Karpas-422 (cell line): ENCODE measurements around the gene NGEF. TPM values are rescaled to one million over a fixed set of nuclear protein-coding genes. Genes with fewer than 3 reads are reported as not detected.
"Not testable (repeated sequence)": the region's sequence is repeated elsewhere in the genome, so short reads cannot be mapped to it uniquely, and the experiment has no call there.

Experiments used
- DNase-seq: peaks from one replicate; pipeline ENCODE4 v3.0.0-alpha.2; 2015
- H2AFZ ChIP-seq: fragments of 200-600 bp; sonication (generic); 2 replicates; pipeline ENCODE4 v1.6.1; 2014; ENCODE audit warnings: antibody characterized with exemption, low read length, mixed read lengths
- H3K27ac ChIP-seq: fragments of 200-600 bp; sonication (generic); 2 replicates; pipeline ENCODE4 v1.5.1; 2014; ENCODE audit warnings: mild to moderate bottlenecking, low read length, moderate library complexity
- H3K27me3 ChIP-seq: fragments of 200-600 bp; sonication (generic); 2 replicates; pipeline ENCODE4 v1.6.1; 2014; ENCODE audit warnings: low read length, mixed read lengths
- H3K36me3 ChIP-seq: fragments of 200-600 bp; sonication (generic); 2 replicates; pipeline ENCODE4 v1.6.1; 2014; ENCODE audit warnings: low read length, mixed read lengths; ENCODE audit not compliant: insufficient read depth
- H3K4me1 ChIP-seq: fragments of 200-600 bp; sonication (generic); 2 replicates; pipeline ENCODE4 v1.6.1; 2014; ENCODE audit warnings: mild to moderate bottlenecking, low read length, mixed read lengths
- H3K4me2 ChIP-seq: fragments of 200-600 bp; sonication (generic); 2 replicates; pipeline ENCODE4 v1.6.1; 2014; ENCODE audit warnings: low read length, low read depth, mild to moderate bottlenecking; ENCODE audit not compliant: poor library complexity, severe bottlenecking
- H3K4me3 ChIP-seq: fragments of 200-600 bp; sonication (generic); 2 replicates; pipeline ENCODE4 v1.5.1; 2014; ENCODE audit warnings: mild to moderate bottlenecking, antibody characterized with exemption, low read length, mixed read lengths
- H3K79me2 ChIP-seq: fragments of 200-600 bp; sonication (generic); 2 replicates; pipeline ENCODE4 v1.6.1; 2014; ENCODE audit warnings: mild to moderate bottlenecking, low read length, mixed read lengths
- H3K9ac ChIP-seq: fragments of 200-600 bp; sonication (generic); 2 replicates; pipeline ENCODE4 v1.6.0; 2014; ENCODE audit warnings: low read length
- H3K9me2 ChIP-seq: fragments of 200-600 bp; sonication (generic), shearing (Covaris generic); replicated peaks from 2 replicates; pipeline ENCODE4 v1.6.0; 2014; ENCODE audit warnings: mild to moderate bottlenecking, low read length, moderate library complexity; ENCODE audit not compliant: insufficient read depth
- H3K9me3 ChIP-seq: fragments of 300-700, 200-600 bp; sonication (generic); 2 replicates; pipeline ENCODE4 v1.6.1; 2014; ENCODE audit warnings: low read length, mixed read lengths
- H4K20me1 ChIP-seq: fragments of 200-600 bp; sonication (generic); 2 replicates; pipeline ENCODE4 v1.6.1; 2014; ENCODE audit warnings: mild to moderate bottlenecking, antibody characterized with exemption, low read length, low read depth; ENCODE audit not compliant: insufficient read depth
- total RNA-seq: library from RNA; depleted of rRNA; stranded (reverse); fragments of >200 nt; shearing (Covaris generic); gene quantifications from 2 replicates; pipeline ENCODE4 v1.2.3, GENCODE V29; 2014; ENCODE audit warnings: low replicate concordance

Gene NGEF
- total RNA-seq, 1 experiment from 2014 or later: not detected

DNA sequence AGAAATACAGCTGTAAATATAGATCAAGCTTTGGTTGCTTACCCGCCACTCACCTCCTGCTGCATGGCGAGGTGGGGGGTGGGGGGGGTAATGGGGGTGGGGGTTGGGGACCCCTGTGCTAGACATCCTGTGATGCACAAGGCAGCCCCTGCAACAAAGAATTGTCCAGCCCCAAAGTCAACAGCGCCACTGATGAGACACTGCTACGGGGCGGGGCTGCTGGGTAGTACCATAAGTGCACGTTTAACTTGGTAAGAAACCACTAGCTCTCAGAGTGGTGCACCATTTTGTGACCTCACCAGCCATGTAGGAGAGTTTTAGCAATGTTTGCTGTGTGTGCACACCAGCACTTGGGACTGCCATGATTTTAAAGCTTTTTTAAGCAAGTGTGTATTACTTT lies 102.7 kb downstream of the NGEF start:
- Histone ChIP-seq H3K79me2 (no peaks in the 10 kb centered on the region), H3K4me1 (no peaks in the 10 kb centered on the region), H3K9me2 (no peaks in the 10 kb centered on the region), H3K36me3 (no peaks in the 10 kb centered on the region), H3K4me2 (no peak overlapping the region), H3K27me3 (no peaks in the 10 kb centered on the region), H3K4me3 (no peak overlapping the region), H4K20me1 (no peaks in the 10 kb centered on the region), H3K27ac (no peak overlapping the region), H3K9me3 (peaks cover 9% of the 10 kb centered on the region; the same call in 1 of the 2 replicates), H3K9ac (no peak overlapping the region), H2AFZ (no peak overlapping the region)
- DNase-seq: no peak

DNA sequence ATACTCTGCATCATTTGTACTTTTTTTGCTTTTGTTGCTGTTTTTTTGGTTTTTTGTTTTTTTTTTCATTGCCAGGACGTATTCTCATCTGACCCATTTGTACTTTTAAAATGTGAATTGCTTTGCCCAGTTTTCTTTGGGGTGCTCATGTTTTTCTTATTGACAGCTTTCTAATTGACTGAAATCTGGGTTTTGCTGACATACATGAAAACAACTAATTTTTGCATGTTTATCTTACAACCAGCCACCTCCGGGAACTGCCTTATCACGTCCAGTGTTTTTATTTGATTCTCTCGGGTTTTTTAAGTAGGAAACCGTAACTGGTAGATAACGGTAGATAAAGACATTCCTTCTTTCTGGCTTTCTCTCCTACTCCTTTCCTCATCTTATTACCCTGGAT lies 104.4 kb downstream of the NGEF start:
- H3K27me3 ChIP-seq: no peaks in the 10 kb centered on the region
- no peak overlapping the region for H3K4me2 ChIP-seq
- no peak overlapping the region for H2AFZ ChIP-seq
- H3K9ac ChIP-seq: no peak overlapping the region
- no peak for DNase-seq
- H4K20me1 ChIP-seq: no peaks in the 10 kb centered on the region
- no peaks in the 10 kb centered on the region for H3K36me3 ChIP-seq
- H3K27ac ChIP-seq: no peak overlapping the region
- H3K9me2 ChIP-seq: no peaks in the 10 kb centered on the region
- H3K9me3 ChIP-seq: peaks cover 9% of the 10 kb centered on the region; the same call in 1 of the 2 replicates
- no peaks in the 10 kb centered on the region for H3K4me1 ChIP-seq
- no peak overlapping the region for H3K4me3 ChIP-seq
- no peaks in the 10 kb centered on the region for H3K79me2 ChIP-seq

GRCh38 chr2:232907718-232908085 lies 105.4 kb downstream of the NGEF start:
- H3K27ac ChIP-seq, H3K79me2 ChIP-seq, DNase-seq, H2AFZ ChIP-seq, H3K4me1 ChIP-seq, H3K4me3 ChIP-seq, H3K36me3 ChIP-seq, H3K4me2 ChIP-seq, H3K27me3 ChIP-seq, H3K9ac ChIP-seq, H3K9me3 ChIP-seq, H4K20me1 ChIP-seq, H3K9me2 ChIP-seq: not testable (repeated sequence)

GRCh38 chr2:232906867-232907717 lies 106.0 kb downstream of the NGEF start:
- H4K20me1 ChIP-seq, DNase-seq, H3K4me1 ChIP-seq, H3K79me2 ChIP-seq, H3K9me2 ChIP-seq, H3K36me3 ChIP-seq, H3K4me2 ChIP-seq, H3K27me3 ChIP-seq, H3K4me3 ChIP-seq, H3K9me3 ChIP-seq, H3K9ac ChIP-seq, H3K27ac ChIP-seq, H2AFZ ChIP-seq: not testable (repeated sequence)

DNA sequence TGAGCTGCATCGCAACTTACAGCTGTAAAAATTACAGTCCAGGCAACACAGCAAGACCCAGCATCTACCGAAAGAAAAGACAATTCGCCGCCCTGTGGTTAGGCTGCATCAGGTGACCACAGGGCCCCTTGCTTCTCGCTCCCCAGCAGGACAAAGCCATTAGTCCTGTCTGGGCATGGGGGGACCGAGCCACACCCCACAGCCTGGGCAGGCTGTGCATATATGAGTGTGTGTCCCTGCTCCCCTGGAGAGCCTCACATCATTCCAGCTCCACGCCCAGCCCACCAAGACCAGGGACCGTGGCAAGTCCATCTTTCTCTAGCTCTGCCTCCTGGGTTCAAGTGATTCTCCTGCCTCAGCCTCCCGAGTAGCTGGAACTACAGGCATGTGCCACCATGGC lies 109.1 kb downstream of the NGEF start:
- H3K4me2 ChIP-seq: no peak overlapping the region
- no peaks in the 10 kb centered on the region for H3K27me3 ChIP-seq
- H3K36me3 ChIP-seq: no peaks in the 10 kb centered on the region
- no peaks in the 10 kb centered on the region for H4K20me1 ChIP-seq
- H2AFZ ChIP-seq: no peak overlapping the region
- no peaks in the 10 kb centered on the region for H3K79me2 ChIP-seq
- H3K9me2 ChIP-seq: no peaks in the 10 kb centered on the region
- no peak for DNase-seq
- no peak overlapping the region for H3K9ac ChIP-seq
- no peak overlapping the region for H3K4me3 ChIP-seq
- no peak overlapping the region for H3K27ac ChIP-seq
- no peaks in the 10 kb centered on the region for H3K9me3 ChIP-seq
- H3K4me1 ChIP-seq: no peaks in the 10 kb centered on the region

DNA sequence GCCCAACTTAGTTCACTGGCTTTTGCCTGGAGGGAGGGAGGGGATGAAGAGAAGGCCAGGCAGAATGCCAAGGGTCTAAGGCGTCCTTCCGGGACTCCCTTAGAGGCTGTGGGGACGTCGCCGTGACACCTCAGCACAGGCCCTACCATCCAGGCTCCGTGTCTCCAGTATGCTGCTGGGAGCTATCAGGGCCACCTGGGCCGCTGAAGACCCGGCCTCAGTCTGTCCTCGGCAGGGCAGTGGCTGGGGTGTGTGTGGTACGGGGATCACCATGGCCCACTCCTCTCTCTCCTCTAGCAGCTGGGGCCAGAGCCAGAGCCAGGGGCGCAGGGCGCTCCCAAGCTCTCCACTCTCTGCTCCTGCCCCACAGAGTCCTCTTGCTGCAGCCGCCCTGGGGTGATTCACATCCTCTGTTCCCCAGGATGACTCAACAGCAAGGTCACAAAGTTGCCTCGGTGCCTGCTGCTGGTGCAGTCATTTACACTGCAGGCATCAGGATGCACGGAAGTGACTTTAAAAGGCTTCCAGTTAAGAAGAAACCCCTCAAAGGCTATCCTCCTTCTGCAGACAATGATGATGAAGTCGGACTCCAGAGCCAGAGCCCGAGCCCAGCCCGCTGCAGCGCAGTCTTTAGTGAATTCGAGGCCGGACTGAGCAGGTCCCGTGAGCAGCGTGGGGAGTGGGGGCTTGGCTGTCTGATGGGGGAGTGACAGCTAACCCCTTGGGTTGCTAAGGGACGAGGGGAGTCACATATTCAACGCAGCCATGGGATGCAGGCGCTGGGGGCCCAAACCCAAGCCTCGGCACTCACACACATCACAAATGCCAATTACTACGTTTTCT lies 111.1 kb downstream of the NGEF start:
- no peaks in the 10 kb centered on the region for H3K4me1 ChIP-seq
- no peaks in the 10 kb centered on the region for H3K9me3 ChIP-seq
- no peaks in the 10 kb centered on the region for H3K79me2 ChIP-seq
- H3K9me2 ChIP-seq: no peaks in the 10 kb centered on the region
- H3K4me3 ChIP-seq: no peak overlapping the region
- no peak for DNase-seq
- H3K27ac ChIP-seq: no peak overlapping the region
- no peaks in the 10 kb centered on the region for H3K36me3 ChIP-seq
- no peaks in the 10 kb centered on the region for H4K20me1 ChIP-seq
- no peak overlapping the region for H3K4me2 ChIP-seq
- H3K9ac ChIP-seq: no peak overlapping the region
- no peak overlapping the region for H2AFZ ChIP-seq
- no peaks in the 10 kb centered on the region for H3K27me3 ChIP-seq

GRCh38 chr2:232900811-232901735 lies 112.0 kb downstream of the NGEF start:
- no peaks in the 10 kb centered on the region for H4K20me1 ChIP-seq
- no peaks in the 10 kb centered on the region for H3K36me3 ChIP-seq
- H3K9me2 ChIP-seq: no peaks in the 10 kb centered on the region
- H3K9me3 ChIP-seq: no peaks in the 10 kb centered on the region
- H3K4me3 ChIP-seq: no peak overlapping the region
- no peak overlapping the region for H3K9ac ChIP-seq
- no peaks in the 10 kb centered on the region for H3K27me3 ChIP-seq
- H3K79me2 ChIP-seq: no peaks in the 10 kb centered on the region
- H3K4me1 ChIP-seq: no peaks in the 10 kb centered on the region
- no peak overlapping the region for H2AFZ ChIP-seq
- no peak for DNase-seq
- no peak overlapping the region for H3K4me2 ChIP-seq
- H3K27ac ChIP-seq: no peak overlapping the region
